A673 (cell line): ENCODE results near the gene ELK4. TPM values are rescaled to one million over a fixed set of nuclear protein-coding genes. Genes with fewer than 3 reads are reported as not detected.

Source experiments
- BruUV-seq: library from RNA; stranded (reverse); fragments of 400-500 nt; replicated peaks from 2 replicates; lab custom pipeline; 2021; lab: Mats Ljungman, UMichigan
- CTCF ChIA-PET: fragments of 300-600 bp; sonication (Branson Sonifier 250); formaldehyde crosslinking; loops from one replicate; lab custom pipeline; 2022; ENCODE audit warnings: antibody characterized with exemption; lab: Charles Lee
- POLR2A ChIA-PET: fragments of 300-600 bp; sonication (Branson Sonifier 250); formaldehyde crosslinking; loops from one replicate; lab custom pipeline; 2022; ENCODE audit warnings: antibody characterized with exemption; ENCODE audit not compliant: low non-redundant PET; lab: Charles Lee
- DNase-seq: peaks from one replicate; pipeline ENCODE4 v3.0.0-alpha.2; 2015; ENCODE audit warnings: low spot score
- H3K27ac ChIP-seq: fragments of 200-600 bp; sonication (generic); 2 replicates; pipeline ENCODE4 v1.5.1; 2016; ENCODE audit warnings: mixed run types, low read depth, mild to moderate bottlenecking, mixed read lengths, antibody characterized with exemption, low read length; ENCODE audit not compliant: poor library complexity, severe bottlenecking
- H3K27me3 ChIP-seq: fragments of 200-600 bp; sonication (generic); replicated peaks from 2 replicates; pipeline ENCODE4 v1.6.1; 2017; ENCODE audit warnings: mixed run types, low read depth, mild to moderate bottlenecking, mixed read lengths, antibody characterized with exemption, low read length; ENCODE audit not compliant: insufficient read depth, poor library complexity
- H3K36me3 ChIP-seq: fragments of 200-600 bp; sonication (generic); 2 replicates; pipeline ENCODE4 v1.6.1; 2016; ENCODE audit warnings: mixed run types, mild to moderate bottlenecking, mixed read lengths, antibody characterized with exemption, low read length; ENCODE audit not compliant: insufficient read depth, poor library complexity, severe bottlenecking
- H3K4me1 ChIP-seq: fragments of 200-600 bp; sonication (generic); 2 replicates; pipeline ENCODE4 v1.6.1; 2017; ENCODE audit warnings: mixed run types, mild to moderate bottlenecking, mixed read lengths, antibody characterized with exemption, low read length; ENCODE audit not compliant: insufficient read depth, poor library complexity, severe bottlenecking
- H3K4me3 ChIP-seq: fragments of 200-600 bp; sonication (generic); 2 replicates; pipeline ENCODE4 v1.5.1; 2016; ENCODE audit warnings: low read depth, mixed run types, mild to moderate bottlenecking, mixed read lengths, low read length; ENCODE audit not compliant: poor library complexity, severe bottlenecking
- H3K9me3 ChIP-seq: fragments of 200-600 bp; sonication (generic); 2 replicates; pipeline ENCODE4 v1.6.1; 2016; ENCODE audit warnings: mixed run types, low read depth, mild to moderate bottlenecking, mixed read lengths, antibody characterized with exemption, low read length; ENCODE audit not compliant: poor library complexity, severe bottlenecking
- EZH2 ChIP-seq: fragments of 200-600 bp; sonication (generic); IDR thresholded peaks from 2 replicates; pipeline ENCODE4 v1.6.1; 2017; ENCODE audit warnings: borderline replicate concordance, low read depth, mild to moderate bottlenecking, mixed read lengths, antibody characterized with exemption, low read length; ENCODE audit not compliant: poor library complexity, severe bottlenecking
- intact Hi-C: fragments of 100-400 bp; cut with micrococcal nuclease; formaldehyde crosslinking; loops from one replicate; pipeline ENCODE4 v1.10.0; 2022; ENCODE audit not compliant: unreplicated experiment
- total RNA-seq: library from RNA; stranded (reverse); gene quantifications from 2 replicates; pipeline ENCODE4 v1.2.3, GENCODE V29; 2021
- TF ChIP-seq, protein P1 (sequence below): fragments of 300-800, 200-600 bp; sonication (generic); conservative IDR thresholded peaks from 2 replicates; pipeline ENCODE4 v1.5.1; 2017; ENCODE audit warnings: low read depth, mild to moderate bottlenecking, antibody characterized with exemption, low read length, moderate library complexity, mixed read lengths

Gene ELK4
- total RNA-seq, 1 experiment from 2014 or later = 38.2 TPM

DNA sequence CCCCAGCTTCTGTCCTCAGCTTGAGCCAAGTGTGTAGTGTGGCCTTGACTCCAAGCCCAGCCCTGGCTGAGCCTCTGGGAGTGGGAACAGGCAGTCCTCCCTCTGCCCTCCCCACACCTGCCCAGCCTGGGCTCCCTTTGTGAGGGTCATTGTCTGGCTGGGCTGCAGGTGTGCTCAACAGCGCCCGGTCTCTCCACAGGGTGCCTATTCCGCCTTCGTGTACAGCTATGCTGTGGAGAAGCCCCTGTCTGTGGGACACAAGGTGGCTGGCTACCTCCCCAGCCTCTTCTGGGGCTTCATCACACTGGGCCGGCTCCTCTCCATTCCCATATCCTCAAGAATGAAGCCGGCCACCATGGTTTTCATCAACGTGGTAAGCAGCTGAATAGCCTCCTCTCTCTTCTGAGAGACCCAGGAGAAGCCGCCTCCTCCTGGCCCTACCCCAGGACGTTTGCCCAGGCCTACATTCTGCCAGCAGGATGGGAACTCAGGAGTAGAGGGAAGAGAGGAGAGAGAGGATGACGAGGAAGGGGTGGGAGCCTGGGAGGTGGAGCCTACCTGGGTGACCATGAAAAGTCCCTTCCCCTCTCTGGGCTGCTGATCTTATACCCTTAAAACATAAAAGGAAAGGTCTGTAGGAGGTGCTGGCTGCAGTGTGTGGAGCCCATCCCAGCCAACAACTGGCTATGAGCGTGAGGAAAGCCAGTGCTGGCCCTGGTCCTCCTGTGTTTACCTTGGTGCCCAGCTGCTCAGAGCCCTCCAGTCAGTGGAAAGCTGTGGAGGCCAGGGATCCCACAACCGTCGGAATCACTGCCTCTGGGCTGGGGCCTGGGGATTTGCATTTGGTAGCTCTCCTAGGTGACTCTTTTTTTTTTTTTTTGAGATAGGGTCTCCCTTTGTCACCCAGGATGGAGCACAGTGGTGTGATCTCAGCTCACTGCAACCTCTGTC is 45.7 kb downstream of the ELK4 start:
- H3K27me3 ChIP-seq = peaks cover 10% of the 10 kb centered on the region
- peaks cover 8% of the 10 kb centered on the region for H3K4me1 ChIP-seq
- no peak for TF ChIP-seq EZH2
- TF ChIP-seq, protein P1, sequence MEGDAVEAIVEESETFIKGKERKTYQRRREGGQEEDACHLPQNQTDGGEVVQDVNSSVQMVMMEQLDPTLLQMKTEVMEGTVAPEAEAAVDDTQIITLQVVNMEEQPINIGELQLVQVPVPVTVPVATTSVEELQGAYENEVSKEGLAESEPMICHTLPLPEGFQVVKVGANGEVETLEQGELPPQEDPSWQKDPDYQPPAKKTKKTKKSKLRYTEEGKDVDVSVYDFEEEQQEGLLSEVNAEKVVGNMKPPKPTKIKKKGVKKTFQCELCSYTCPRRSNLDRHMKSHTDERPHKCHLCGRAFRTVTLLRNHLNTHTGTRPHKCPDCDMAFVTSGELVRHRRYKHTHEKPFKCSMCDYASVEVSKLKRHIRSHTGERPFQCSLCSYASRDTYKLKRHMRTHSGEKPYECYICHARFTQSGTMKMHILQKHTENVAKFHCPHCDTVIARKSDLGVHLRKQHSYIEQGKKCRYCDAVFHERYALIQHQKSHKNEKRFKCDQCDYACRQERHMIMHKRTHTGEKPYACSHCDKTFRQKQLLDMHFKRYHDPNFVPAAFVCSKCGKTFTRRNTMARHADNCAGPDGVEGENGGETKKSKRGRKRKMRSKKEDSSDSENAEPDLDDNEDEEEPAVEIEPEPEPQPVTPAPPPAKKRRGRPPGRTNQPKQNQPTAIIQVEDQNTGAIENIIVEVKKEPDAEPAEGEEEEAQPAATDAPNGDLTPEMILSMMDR = no peak
- no peak for DNase-seq
- CTCF ChIA-PET = interaction anchor here (0.5 kb wide), 1 partner anchor 40 kb away, joined by 4 read pairs; no protein-coding TSS in a partner anchor
- no peaks in the 10 kb centered on the region for H3K9me3 ChIP-seq
- no TSS peak for BruUV-seq
- H3K27ac ChIP-seq = no peak overlapping the region
- no peaks in the 10 kb centered on the region for H3K36me3 ChIP-seq
- no peak overlapping the region for H3K4me3 ChIP-seq
- intact Hi-C loops = loop anchor here (5.0 kb wide), 1 partner anchor 54 kb away; no protein-coding TSS in a partner anchor
- POLR2A ChIA-PET = no interaction called here

DNA sequence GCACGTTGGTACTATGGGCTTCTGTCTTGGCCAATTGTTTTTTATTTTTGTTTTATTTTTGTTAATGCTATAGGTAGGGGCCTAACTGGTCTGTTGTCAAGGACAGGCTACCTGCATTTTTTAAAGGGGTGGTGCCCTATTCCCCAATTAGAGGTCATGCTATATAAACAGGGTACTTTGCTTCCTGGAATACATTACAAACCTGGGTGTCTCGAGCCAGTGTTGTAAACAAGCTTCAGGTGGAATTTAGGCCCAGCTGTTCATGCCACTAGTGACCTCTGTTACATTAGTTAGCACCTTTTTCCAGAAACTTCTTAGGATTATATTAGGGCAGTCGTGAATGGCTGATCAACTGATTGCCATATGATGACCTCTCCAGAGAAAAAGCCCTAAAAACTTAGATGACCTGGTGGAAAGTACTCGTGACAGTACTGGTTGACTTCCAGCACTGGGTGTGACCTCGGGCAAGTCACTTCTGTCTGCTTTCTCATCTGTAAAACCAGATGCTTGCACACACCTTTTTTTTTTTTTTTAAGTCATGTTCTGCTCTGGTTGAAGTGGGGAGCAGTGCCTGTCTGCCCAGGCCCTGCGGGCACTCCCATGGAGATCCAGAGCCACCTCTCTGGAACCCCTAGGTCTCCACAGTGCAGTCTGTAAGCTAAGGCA is 46.5 kb downstream of the ELK4 start:
- no TSS peak for BruUV-seq
- no peak for DNase-seq
- Histone ChIP-seq H3K27ac (no peak overlapping the region), H3K4me1 (peaks cover 8% of the 10 kb centered on the region), H3K4me3 (no peak overlapping the region), H3K9me3 (no peaks in the 10 kb centered on the region), H3K27me3 (peaks cover 3% of the 10 kb centered on the region), H3K36me3 (no peaks in the 10 kb centered on the region)
- POLR2A ChIA-PET = no interaction called here
- intact Hi-C loops = loop anchor here (5.0 kb wide), 1 partner anchor 53 kb away; no protein-coding TSS in a partner anchor
- no peak for TF ChIP-seq EZH2
- TF ChIP-seq, protein P1 = no peak
- CTCF ChIA-PET = no interaction called here

DNA sequence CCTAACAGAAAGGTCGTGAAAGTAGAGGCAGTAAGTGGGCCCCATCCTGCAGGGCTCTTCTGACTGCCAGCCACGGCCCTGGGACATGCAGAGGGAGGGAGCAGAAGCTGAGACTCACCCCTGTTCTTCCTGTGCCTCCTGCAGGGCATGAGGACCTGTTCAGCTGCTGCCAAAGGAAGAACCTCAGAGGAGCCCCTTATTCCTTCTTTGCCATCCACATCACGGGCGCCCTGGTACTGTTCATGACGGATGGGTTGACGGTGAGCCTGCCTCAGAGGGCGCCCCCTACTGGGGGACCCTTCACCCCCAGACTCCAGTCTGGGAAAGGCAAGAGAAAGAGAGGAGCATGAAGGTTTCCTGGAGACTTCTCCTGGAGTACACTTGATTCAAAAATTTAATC is 47.1 kb downstream of the ELK4 start:
- CTCF ChIA-PET = no interaction called here
- H3K4me1 ChIP-seq = peaks cover 8% of the 10 kb centered on the region
- no peak overlapping the region for H3K4me3 ChIP-seq
- H3K36me3 ChIP-seq = no peaks in the 10 kb centered on the region
- DNase-seq = no peak
- BruUV-seq = no TSS peak
- no peak overlapping the region for H3K27ac ChIP-seq
- TF ChIP-seq EZH2 = no peak
- TF ChIP-seq, protein P1 = peak; percentile 59
- POLR2A ChIA-PET = no interaction called here
- no peaks in the 10 kb centered on the region for H3K27me3 ChIP-seq
- H3K9me3 ChIP-seq = no peaks in the 10 kb centered on the region
- intact Hi-C loops = loop anchor here (5.0 kb wide), 1 partner anchor 52 kb away; no protein-coding TSS in a partner anchor
